SK-N-SH (cell line): Measurements from ENCODE around the gene TLNRD1. TPM values are rescaled to one million over a fixed set of nuclear protein-coding genes. Genes with fewer than 3 reads are reported as not detected.

Experiments
- CTCF ChIA-PET: fragments of 300-600, 350-600 bp; formaldehyde crosslinking; extraction: SDS; loops from one replicate; lab custom pipeline; 2021; lab: Yijun Ruan, JAX
- POLR2A ChIA-PET: fragments of 350-600 bp; sonication (Branson Sonifier 250); formaldehyde crosslinking; extraction: SDS; loops from one replicate; lab custom pipeline; 2020; ENCODE audit warnings: antibody characterized with exemption, inconsistent platforms; lab: Yijun Ruan, JAX
- DNase-seq: peaks from one replicate; pipeline ENCODE4 v3.0.0; 2012
- H2AFZ ChIP-seq: fragments of 200-600 bp; sonication (generic); 2 replicates; pipeline ENCODE4 v1.8.1; 2016; ENCODE audit warnings: antibody characterized with exemption, mild to moderate bottlenecking, low read depth
- H3F3A ChIP-seq: fragments of 200-600 bp; sonication (generic); replicated peaks from 2 replicates; pipeline ENCODE3; 2016; ENCODE audit warnings: antibody characterized with exemption, mild to moderate bottlenecking; ENCODE audit not compliant: insufficient read depth
- H3K27ac ChIP-seq, 2 experiments: fragments of 200-500 bp in 1 of 2; fragments of 200-600 bp in 1 of 2; sonication (Bioruptor generic) in 1 of 2; sonication (generic), shearing (Covaris generic) in 1 of 2; 2 replicates each; pipeline versions ENCODE4 v1.5.1 to v1.6.1; 2014 to 2016; ENCODE audit warnings: low read depth in 2 of 2, inconsistent platforms in 1 of 2, low read length in 1 of 2, mild to moderate bottlenecking in 1 of 2, mixed read lengths in 1 of 2
- H3K27me3 ChIP-seq: fragments of 200-600 bp; sonication (generic), shearing (Covaris generic); 2 replicates; pipeline ENCODE4 v1.6.1; 2016; ENCODE audit warnings: mixed run types; ENCODE audit not compliant: insufficient read depth
- H3K36me3 ChIP-seq, 2 experiments: fragments of 200-500 bp in 1 of 2; fragments of 200-600 bp in 1 of 2; sonication (Bioruptor generic) in 1 of 2; sonication (generic) in 1 of 2; replicated peaks in 1 of 2; 2 replicates each; pipeline versions ENCODE3 to v1.5.1; 2014 to 2016; ENCODE audit warnings: low read length in 1 of 2, mild to moderate bottlenecking in 1 of 2; ENCODE audit not compliant: insufficient read depth in 2 of 2, control insufficient read depth in 1 of 2
- H3K4me1 ChIP-seq, 2 experiments: fragments of 200-500 bp in 1 of 2; fragments of 200-600 bp in 1 of 2; sonication (Bioruptor generic) in 1 of 2; sonication (generic), shearing (Covaris generic) in 1 of 2; 2 replicates each; pipeline versions ENCODE4 v1.5.1 to v1.6.1; 2014 to 2016; ENCODE audit warnings: low read depth in 1 of 2, low read length in 1 of 2, mixed run types in 1 of 2; ENCODE audit not compliant: insufficient read depth in 2 of 2, control insufficient read depth in 1 of 2
- H3K4me2 ChIP-seq: fragments of 200-600 bp; sonication (generic), shearing (Covaris generic); 2 replicates; pipeline ENCODE4 v1.6.1; 2017; ENCODE audit warnings: mixed run types
- H3K4me3 ChIP-seq, 2 experiments: fragments of 200-500 bp in 1 of 2; fragments of 200-600 bp in 1 of 2; sonication (Bioruptor generic) in 1 of 2; sonication (generic), shearing (Covaris generic) in 1 of 2; 2 replicates each; pipeline versions ENCODE4 v1.5.1 to v1.8.1; 2014 to 2016; ENCODE audit warnings: low read depth in 2 of 2, inconsistent platforms in 1 of 2, low read length in 1 of 2, mild to moderate bottlenecking in 1 of 2, mixed read lengths in 1 of 2, moderate library complexity in 1 of 2
- H3K79me2 ChIP-seq: fragments of 200-600 bp; sonication (generic); 2 replicates; pipeline ENCODE4 v1.8.1; 2017; ENCODE audit warnings: mild to moderate bottlenecking; ENCODE audit not compliant: insufficient read depth
- H3K9ac ChIP-seq: fragments of 200-600 bp; sonication (generic); 2 replicates; pipeline ENCODE4 v1.6.1; 2017; ENCODE audit warnings: mixed run types
- H3K9me2 ChIP-seq: fragments of 200-600 bp; sonication (generic); 2 replicates; pipeline ENCODE4 v1.6.1; 2017; ENCODE audit warnings: mixed run types
- H3K9me3 ChIP-seq: fragments of 200-600 bp; sonication (generic); 2 replicates; pipeline ENCODE4 v1.6.1; 2017; ENCODE audit warnings: mixed run types, mild to moderate bottlenecking, moderate library complexity
- H4K20me1 ChIP-seq: fragments of 200-600 bp; sonication (generic); 2 replicates; pipeline ENCODE4 v1.6.1; 2017; ENCODE audit warnings: mild to moderate bottlenecking, mixed run types; ENCODE audit not compliant: insufficient read depth
- CTCF ChIP-seq: fragments of 200-600 bp; sonication (generic); IDR thresholded peaks from 2 replicates; pipeline ENCODE4 v1.6.1; 2017; ENCODE audit warnings: antibody characterized with exemption, mild to moderate bottlenecking, moderate library complexity
- EP300 ChIP-seq, 2 experiments: IDR thresholded peaks; 2 replicates each; pipeline versions ENCODE4 v1.4.0 to v1.6.1; 2012; ENCODE audit warnings: borderline replicate concordance in 1 of 2, low read depth in 1 of 2, low read length in 1 of 2
- FOXJ3 ChIP-seq: sonication (generic); formaldehyde crosslinking; IDR thresholded peaks from 2 replicates; pipeline ENCODE4 v1.5.1; 2020; ENCODE audit warnings: mild to moderate bottlenecking, missing genetic modification reagents
- FOXM1 ChIP-seq: IDR thresholded peaks from 2 replicates; pipeline ENCODE4 v1.4.0; 2012; ENCODE audit warnings: low read depth, mild to moderate bottlenecking
- GABPA ChIP-seq: IDR thresholded peaks from 2 replicates; pipeline ENCODE4 v1.4.0; 2012; ENCODE audit warnings: low read depth, mild to moderate bottlenecking
- GATA2 ChIP-seq: sonication (generic); formaldehyde crosslinking; IDR thresholded peaks from 2 replicates; pipeline ENCODE4 v1.5.0; 2020; ENCODE audit warnings: mild to moderate bottlenecking, missing genetic modification reagents
- MEF2A ChIP-seq: IDR thresholded peaks from 2 replicates; pipeline ENCODE4 v1.4.0; 2012; ENCODE audit warnings: low read depth, borderline replicate concordance
- NFIC ChIP-seq: IDR thresholded peaks from 2 replicates; pipeline ENCODE4 v1.4.0; 2012; ENCODE audit warnings: borderline replicate concordance
- RAD21 ChIP-seq: IDR thresholded peaks from 2 replicates; pipeline ENCODE4 v1.6.1; 2012; ENCODE audit warnings: mild to moderate bottlenecking, low read length
- RFX5 ChIP-seq: IDR thresholded peaks from 2 replicates; pipeline ENCODE4 v1.6.1; 2012; ENCODE audit warnings: mild to moderate bottlenecking, improper control_type of control experiment, low read length
- SIN3A ChIP-seq: IDR thresholded peaks from 2 replicates; pipeline ENCODE4 v1.6.1; 2012; ENCODE audit warnings: low read depth, mild to moderate bottlenecking, low read length, moderate library complexity, borderline replicate concordance
- ZBTB33 ChIP-seq: IDR thresholded peaks from 2 replicates; pipeline ENCODE4 v1.4.0; 2012; ENCODE audit warnings: low read depth, borderline replicate concordance
- WGBS: methylation state at CpG from one replicate; pipeline ENCODE4 v1.1.6; 2017; ENCODE audit warnings: low lambda C conversion rate; 5-methylcytosine and 5-hydroxymethylcytosine counted together
- polyA plus RNA-seq, 3 experiments: library from polyadenylated mRNA; depleted of rRNA; stranded (reverse); fragments of >200 nt; gene quantifications; 2 replicates each; pipeline ENCODE4 v1.2.3, GENCODE V29; 2012

The TLNRD1 gene
- polyA plus RNA-seq, 1 of the 3 experiments (the other 2 are of a cell fraction), result 5.0 TPM

- H3K9ac ChIP-seq, result no peak overlapping the region
- DNase-seq, result no peak
- H3K79me2 ChIP-seq, result peaks cover 14% of the 10 kb centered on the region
- H3K27ac ChIP-seq, result no peak overlapping the region
- no peaks in the 10 kb centered on the region for H3K9me2 ChIP-seq
- WGBS, result 89% methylated on average over 9 of the region's 9 CpGs
- no peaks in the 10 kb centered on the region for H4K20me1 ChIP-seq
- no peak overlapping the region for H3K4me2 ChIP-seq
- H3K4me3 ChIP-seq, result no peak overlapping the region
- H2AFZ ChIP-seq, result no peak overlapping the region
- H3K27me3 ChIP-seq, result no peaks in the 10 kb centered on the region
- peaks cover 0 to 3% of the 10 kb centered on the region in 2 experiments for H3K36me3 ChIP-seq
- H3K9me3 ChIP-seq, result no peaks in the 10 kb centered on the region
- CTCF ChIA-PET, result interaction anchor here (0.7 kb wide), 1 partner anchor 423 kb away, joined by 4 read pairs; no protein-coding TSS in a partner anchor
- H3K4me1 ChIP-seq, result peaks cover 0 to 11% of the 10 kb centered on the region in 2 experiments; a peak in 1 of 4 replicates
- H3F3A ChIP-seq, result no peaks in the 10 kb centered on the region
- TF ChIP-seq EP300 (IDR thresholded peaks at IDR 0.05; ENCODE audit: borderline replicate concordance in 1 of 2, low read depth in 1 of 2, low read length in 1 of 2), result no peak
- TF ChIP-seq RAD21, result no peak
- TF ChIP-seq FOXM1, result no peak
- TF ChIP-seq, all 33 proteins: peak for 0
- POLR2A ChIA-PET, result no interaction called here
These were observed 13.8 kb downstream of the TLNRD1 start for GRCh38 chr15:81014446-81015093.

- Histone ChIP-seq H3K36me3 (no peaks in the 10 kb centered on the region), H3K9ac (no peak overlapping the region), H3K4me1 (peaks cover 0 to 11% of the 10 kb centered on the region in 2 experiments; a peak in 1 of 4 replicates), H3K27me3 (no peaks in the 10 kb centered on the region), H2AFZ (no peak overlapping the region), H3K4me3 (no peak overlapping the region), H3K4me2 (no peak overlapping the region), H3F3A (no peaks in the 10 kb centered on the region), H3K27ac (no peak overlapping the region; a peak in 1 of 4 replicates), H3K9me3 (no peaks in the 10 kb centered on the region), H3K79me2 (peaks cover 7% of the 10 kb centered on the region; the same call in 1 of the 2 replicates), H4K20me1 (no peaks in the 10 kb centered on the region)
- DNase-seq, result peak; percentile 23
- POLR2A ChIA-PET, result no interaction called here
- 86% methylated on average over 8 of the region's 8 CpGs for WGBS
- TF ChIP-seq NFIC, result no peak
- no peak for TF ChIP-seq FOXJ3 (CRISPR knock-in tag)
- TF ChIP-seq GATA2 (CRISPR knock-in tag), result peak; percentile 21; the same call in 1 of the 2 replicates
- TF ChIP-seq, all 33 proteins: peak for 1
- no peaks in the 10 kb centered on the region for H3K9me2 ChIP-seq
- CTCF ChIA-PET, result interaction anchor here (0.6 to 1.4 kb wide), 2 partner anchors 91 to 1223 kb away, joined by 3 to 4 read pairs; no protein-coding TSS in a partner anchor
These were observed 15.1 kb downstream of the TLNRD1 start for GRCh38 chr15:81015621-81016488.

GRCh38 chr15:81016489-81017068, 15.9 kb downstream of the TLNRD1 start:
- Histone ChIP-seq H3K9ac (no peak overlapping the region), H2AFZ (no peak overlapping the region), H3K4me1 (peaks cover 0 to 11% of the 10 kb centered on the region in 2 experiments; a peak in 1 of 4 replicates), H3K9me3 (no peaks in the 10 kb centered on the region), H3K36me3 (no peaks in the 10 kb centered on the region), H3K27me3 (no peaks in the 10 kb centered on the region), H3K9me2 (no peaks in the 10 kb centered on the region), H4K20me1 (no peaks in the 10 kb centered on the region), H3K79me2 (0 out of 2 replicates have a peak, but pooled peaks cover under 1% of the 10 kb centered on the region), H3K27ac (no peak overlapping the region), H3F3A (no peaks in the 10 kb centered on the region), H3K4me3 (no peak overlapping the region), H3K4me2 (no peak overlapping the region)
- CTCF ChIA-PET, result interaction anchor here (0.6 to 1.4 kb wide), 2 partner anchors 90 to 1223 kb away, joined by 3 to 4 read pairs; no protein-coding TSS in a partner anchor
- POLR2A ChIA-PET, result no interaction called here
- 38% methylated on average over 1 of the region's 1 CpG for WGBS
- TF ChIP-seq RFX5 (no peak), MEF2A (no peak), CTCF (no peak), FOXM1 (no peak), SIN3A (no peak), GABPA (no peak), ZBTB33 (no peak)
- no peak for DNase-seq
